K562 (cell line): Measurements from ENCODE around the gene ASCL3. TPM values are rescaled to one million over a fixed set of nuclear protein-coding genes. Genes with fewer than 3 reads are reported as not detected.

Experiments
- BRF2 ChIP-seq: IDR thresholded peaks from 3 replicates; pipeline ENCODE4 v1.6.1; 2011; ENCODE audit warnings: borderline replicate concordance, mild to moderate bottlenecking; ENCODE audit not compliant: insufficient read length, insufficient read depth
- C11orf30 ChIP-seq: fragments of 450-650 bp; IDR thresholded peaks from 2 replicates; pipeline ENCODE4 v1.6.1; 2016; ENCODE audit warnings: low read depth, mild to moderate bottlenecking
- ELF2 ChIP-seq: fragments of 250-450 bp; sonication (Bioruptor Pico); IDR thresholded peaks from 2 replicates; pipeline ENCODE4 v1.5.0; 2021; ENCODE audit warnings: mild to moderate bottlenecking
- FOXP4 ChIP-seq: sonication (generic); formaldehyde crosslinking; IDR thresholded peaks from 2 replicates; pipeline ENCODE4 v1.8.0; 2022; ENCODE audit warnings: mild to moderate bottlenecking, missing genetic modification reagents, borderline replicate concordance
- NCOA2 ChIP-seq, 2 experiments: fragments of 450-650 bp; IDR thresholded peaks; 2 replicates each; pipeline ENCODE4 v1.6.1; 2018; ENCODE audit warnings: mild to moderate bottlenecking in 2 of 2, moderate library complexity in 1 of 2; ENCODE audit not compliant: partially characterized antibody in 2 of 2
- RBM14 ChIP-seq: fragments of 200-400 bp; formaldehyde crosslinking; IDR thresholded peaks from 2 replicates; pipeline ENCODE4 v1.6.1; 2018; ENCODE audit warnings: low read depth, mild to moderate bottlenecking, low read length, moderate library complexity, borderline replicate concordance; ENCODE audit not compliant: insufficient read depth
- RBM39 ChIP-seq: fragments of 200-400 bp; formaldehyde crosslinking; optimal IDR thresholded peaks from 2 replicates; pipeline ENCODE3; 2018; ENCODE audit warnings: low read depth, low read length
- TCF7 ChIP-seq: sonication (generic); IDR thresholded peaks from 2 replicates; pipeline ENCODE4 v1.6.1; 2016; ENCODE audit warnings: antibody characterized with exemption, borderline replicate concordance
- TGIF2 ChIP-seq: sonication (generic); formaldehyde crosslinking; IDR thresholded peaks from 2 replicates; pipeline ENCODE4 v1.8.1; 2022; ENCODE audit warnings: mild to moderate bottlenecking, missing genetic modification reagents, moderate library complexity
- ZBTB1 ChIP-seq: sonication (generic); formaldehyde crosslinking; IDR thresholded peaks from 2 replicates; pipeline ENCODE4 v1.8.1; 2023; ENCODE audit warnings: missing genetic modification reagents, low read depth, mild to moderate bottlenecking, borderline replicate concordance
- ZC3H11A ChIP-seq: IDR thresholded peaks from 2 replicates; pipeline ENCODE4 v1.6.1; 2012; ENCODE audit warnings: low read depth, low read length, improper control_type of control experiment
- ZNF830 ChIP-seq: fragments of 250-450 bp; sonication (Bioruptor Pico); IDR thresholded peaks from 2 replicates; pipeline ENCODE4 v1.5.0; 2021; ENCODE audit warnings: mild to moderate bottlenecking
- polyA plus RNA-seq, 8 experiments: library from polyadenylated mRNA; depleted of rRNA in 4 of 8; stranded (reverse) in 5 of 8; unstranded in 3 of 8; fragments of >200 nt; fragmentation: Nextera tagmentation in 2 of 8; fragmentation: Illumina TruSeq in 1 of 8; extraction: Ambion mirVana in 2 of 8; extraction: Trizol in 1 of 8; gene quantifications; 2 replicates each; pipeline versions ENCODE4 v1.2.1 to v1.2.3, GENCODE V29; 2011 to 2014; ENCODE audit warnings: inconsistent platforms in 1 of 8, missing spikeins in 1 of 8
- total RNA-seq, 7 experiments: library from RNA; depleted of rRNA in 6 of 7; stranded (reverse); fragments of >200 nt in 6 of 7; fragmentation: Illumina TruSeq in 2 of 7; extraction: Trizol in 2 of 7; gene quantifications; 2 replicates each; pipeline versions ENCODE4 v1.2.1 to v1.2.3, GENCODE V29; 2011 to 2021; ENCODE audit warnings: low replicate concordance in 1 of 7
- TF ChIP-seq, protein P1 (sequence below): fragments of 450-650 bp; formaldehyde crosslinking; IDR thresholded peaks from 2 replicates; pipeline ENCODE4 v1.4.0; 2022; ENCODE audit warnings: missing genetic modification characterization
- TF ChIP-seq, protein P2 (sequence below): fragments of 450-650 bp; IDR thresholded peaks from 2 replicates; pipeline ENCODE4 v1.6.1; 2016; ENCODE audit warnings: mild to moderate bottlenecking
- TF ChIP-seq, protein P3 (sequence below): sonication (generic); formaldehyde crosslinking; IDR thresholded peaks from 2 replicates; pipeline ENCODE4 v1.8.0; 2022; ENCODE audit warnings: missing genetic modification reagents, mild to moderate bottlenecking, borderline replicate concordance
- TF ChIP-seq, protein P4 (sequence below): sonication (generic); formaldehyde crosslinking; IDR thresholded peaks from 2 replicates; pipeline ENCODE4 v1.8.1; 2023; ENCODE audit warnings: mild to moderate bottlenecking, missing genetic modification reagents

The ASCL3 gene
- total and polyA plus RNA-seq, 9 of the 15 experiments (the other 6 are each of a cell fraction or from before 2014, with no cell fraction given): not detected

GRCh38 chr11:8988329-8989234 lies 45.8 kb upstream of the ASCL3 start (continued):
- TF ChIP-seq FOXP4 (CRISPR knock-in tag) (no peak), ELF2 (no peak), TGIF2 (CRISPR knock-in tag) (no peak), ZC3H11A (no peak), NCOA2 (IDR thresholded peaks at IDR 0.05; ENCODE audit: partially characterized antibody in 2 of 2) (no peak), C11orf30 (peak; percentile 64), ZNF830 (CRISPR knock-in tag) (no peak), TCF7 (no peak), BRF2 (no peak), RBM14 (no peak), RBM39 (no peak), ZBTB1 (CRISPR knock-in tag) (no peak)
- TF ChIP-seq, protein P1, sequence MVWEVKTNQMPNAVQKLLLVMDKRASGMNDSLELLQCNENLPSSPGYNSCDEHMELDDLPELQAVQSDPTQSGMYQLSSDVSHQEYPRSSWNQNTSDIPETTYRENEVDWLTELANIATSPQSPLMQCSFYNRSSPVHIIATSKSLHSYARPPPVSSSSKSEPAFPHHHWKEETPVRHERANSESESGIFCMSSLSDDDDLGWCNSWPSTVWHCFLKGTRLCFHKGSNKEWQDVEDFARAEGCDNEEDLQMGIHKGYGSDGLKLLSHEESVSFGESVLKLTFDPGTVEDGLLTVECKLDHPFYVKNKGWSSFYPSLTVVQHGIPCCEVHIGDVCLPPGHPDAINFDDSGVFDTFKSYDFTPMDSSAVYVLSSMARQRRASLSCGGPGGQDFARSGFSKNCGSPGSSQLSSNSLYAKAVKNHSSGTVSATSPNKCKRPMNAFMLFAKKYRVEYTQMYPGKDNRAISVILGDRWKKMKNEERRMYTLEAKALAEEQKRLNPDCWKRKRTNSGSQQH (CRISPR knock-in tag): no peak
- TF ChIP-seq, protein P2, sequence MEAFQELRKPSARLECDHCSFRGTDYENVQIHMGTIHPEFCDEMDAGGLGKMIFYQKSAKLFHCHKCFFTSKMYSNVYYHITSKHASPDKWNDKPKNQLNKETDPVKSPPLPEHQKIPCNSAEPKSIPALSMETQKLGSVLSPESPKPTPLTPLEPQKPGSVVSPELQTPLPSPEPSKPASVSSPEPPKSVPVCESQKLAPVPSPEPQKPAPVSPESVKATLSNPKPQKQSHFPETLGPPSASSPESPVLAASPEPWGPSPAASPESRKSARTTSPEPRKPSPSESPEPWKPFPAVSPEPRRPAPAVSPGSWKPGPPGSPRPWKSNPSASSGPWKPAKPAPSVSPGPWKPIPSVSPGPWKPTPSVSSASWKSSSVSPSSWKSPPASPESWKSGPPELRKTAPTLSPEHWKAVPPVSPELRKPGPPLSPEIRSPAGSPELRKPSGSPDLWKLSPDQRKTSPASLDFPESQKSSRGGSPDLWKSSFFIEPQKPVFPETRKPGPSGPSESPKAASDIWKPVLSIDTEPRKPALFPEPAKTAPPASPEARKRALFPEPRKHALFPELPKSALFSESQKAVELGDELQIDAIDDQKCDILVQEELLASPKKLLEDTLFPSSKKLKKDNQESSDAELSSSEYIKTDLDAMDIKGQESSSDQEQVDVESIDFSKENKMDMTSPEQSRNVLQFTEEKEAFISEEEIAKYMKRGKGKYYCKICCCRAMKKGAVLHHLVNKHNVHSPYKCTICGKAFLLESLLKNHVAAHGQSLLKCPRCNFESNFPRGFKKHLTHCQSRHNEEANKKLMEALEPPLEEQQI: no peak
- TF ChIP-seq, protein P3, sequence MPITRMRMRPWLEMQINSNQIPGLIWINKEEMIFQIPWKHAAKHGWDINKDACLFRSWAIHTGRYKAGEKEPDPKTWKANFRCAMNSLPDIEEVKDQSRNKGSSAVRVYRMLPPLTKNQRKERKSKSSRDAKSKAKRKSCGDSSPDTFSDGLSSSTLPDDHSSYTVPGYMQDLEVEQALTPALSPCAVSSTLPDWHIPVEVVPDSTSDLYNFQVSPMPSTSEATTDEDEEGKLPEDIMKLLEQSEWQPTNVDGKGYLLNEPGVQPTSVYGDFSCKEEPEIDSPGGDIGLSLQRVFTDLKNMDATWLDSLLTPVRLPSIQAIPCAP (CRISPR knock-in tag): no peak
- TF ChIP-seq, protein P4, sequence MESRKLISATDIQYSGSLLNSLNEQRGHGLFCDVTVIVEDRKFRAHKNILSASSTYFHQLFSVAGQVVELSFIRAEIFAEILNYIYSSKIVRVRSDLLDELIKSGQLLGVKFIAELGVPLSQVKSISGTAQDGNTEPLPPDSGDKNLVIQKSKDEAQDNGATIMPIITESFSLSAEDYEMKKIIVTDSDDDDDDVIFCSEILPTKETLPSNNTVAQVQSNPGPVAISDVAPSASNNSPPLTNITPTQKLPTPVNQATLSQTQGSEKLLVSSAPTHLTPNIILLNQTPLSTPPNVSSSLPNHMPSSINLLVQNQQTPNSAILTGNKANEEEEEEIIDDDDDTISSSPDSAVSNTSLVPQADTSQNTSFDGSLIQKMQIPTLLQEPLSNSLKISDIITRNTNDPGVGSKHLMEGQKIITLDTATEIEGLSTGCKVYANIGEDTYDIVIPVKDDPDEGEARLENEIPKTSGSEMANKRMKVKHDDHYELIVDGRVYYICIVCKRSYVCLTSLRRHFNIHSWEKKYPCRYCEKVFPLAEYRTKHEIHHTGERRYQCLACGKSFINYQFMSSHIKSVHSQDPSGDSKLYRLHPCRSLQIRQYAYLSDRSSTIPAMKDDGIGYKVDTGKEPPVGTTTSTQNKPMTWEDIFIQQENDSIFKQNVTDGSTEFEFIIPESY: no peak
